GM19351 (cell line): ENCODE results near the gene RBM14.
"Not testable (repeated sequence)": the region's sequence is repeated elsewhere in the genome, so short reads cannot be mapped to it uniquely, and the experiment has no call there.

Experiments used
- ATAC-seq: cut with Tn5 transposase; IDR thresholded peaks from one replicate; pipeline ENCODE4 v1.9.1; 2021; ENCODE audit warnings: mild to moderate bottlenecking, moderate library complexity; ENCODE audit not compliant: unreplicated experiment

RBM14 gene

DNA sequence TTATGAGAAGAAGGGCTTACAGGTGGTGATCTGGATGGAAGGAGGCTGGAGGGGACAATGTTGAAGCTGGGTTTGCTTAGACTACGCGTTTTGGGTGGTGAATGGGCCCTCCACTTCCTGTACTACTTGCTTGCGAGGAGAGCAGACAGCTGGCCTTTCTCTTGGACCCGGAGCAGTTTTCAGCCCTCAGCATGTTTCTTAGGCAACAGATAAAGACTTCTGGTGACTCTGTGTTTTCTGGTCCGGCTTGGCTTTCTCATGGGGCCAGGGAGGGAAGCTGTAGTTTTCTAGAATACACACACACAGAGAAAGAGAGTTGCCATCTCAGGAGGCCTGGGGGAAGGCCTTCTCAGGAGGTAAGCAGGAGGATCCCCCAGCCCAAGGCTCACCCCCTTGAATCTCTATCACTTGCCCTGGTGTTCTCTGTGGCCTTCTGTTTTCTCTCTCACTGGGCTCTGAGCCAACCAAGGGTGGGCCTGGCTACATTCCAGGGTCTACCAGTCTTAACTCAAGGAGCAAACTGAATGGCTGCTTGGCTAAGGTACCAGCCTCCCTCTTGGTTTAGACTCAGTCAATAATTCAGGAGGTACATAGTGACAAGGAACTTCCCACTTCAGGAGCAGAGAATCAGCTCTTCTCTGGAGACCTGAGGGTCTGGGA is 21.1 kb upstream of the RBM14 start:
- no peak for ATAC-seq

GRCh38 chr11:66598993-66599392 is 17.4 kb upstream of the RBM14 start:
- ATAC-seq, result no peak

DNA sequence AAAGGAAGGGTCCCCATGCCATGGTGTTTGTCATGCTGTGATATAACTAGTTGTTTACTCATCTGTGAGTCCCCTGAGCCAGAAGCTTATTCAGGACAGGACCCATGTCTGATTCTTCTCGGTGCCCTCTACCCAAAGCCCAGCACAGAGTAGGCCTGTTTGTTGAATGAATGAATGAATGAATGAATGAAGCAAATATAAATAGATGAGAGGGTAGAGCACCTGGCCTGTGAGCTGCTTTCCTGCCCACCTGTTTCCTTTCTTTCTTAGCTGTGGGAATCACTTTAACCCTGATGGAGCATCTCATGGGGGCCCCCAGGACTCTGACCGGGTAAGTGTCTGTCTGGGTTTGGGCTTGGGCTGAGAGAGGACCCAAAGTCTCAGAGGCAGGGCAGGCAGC is 16.2 kb upstream of the RBM14 start:
- ATAC-seq, result no peak

DNA sequence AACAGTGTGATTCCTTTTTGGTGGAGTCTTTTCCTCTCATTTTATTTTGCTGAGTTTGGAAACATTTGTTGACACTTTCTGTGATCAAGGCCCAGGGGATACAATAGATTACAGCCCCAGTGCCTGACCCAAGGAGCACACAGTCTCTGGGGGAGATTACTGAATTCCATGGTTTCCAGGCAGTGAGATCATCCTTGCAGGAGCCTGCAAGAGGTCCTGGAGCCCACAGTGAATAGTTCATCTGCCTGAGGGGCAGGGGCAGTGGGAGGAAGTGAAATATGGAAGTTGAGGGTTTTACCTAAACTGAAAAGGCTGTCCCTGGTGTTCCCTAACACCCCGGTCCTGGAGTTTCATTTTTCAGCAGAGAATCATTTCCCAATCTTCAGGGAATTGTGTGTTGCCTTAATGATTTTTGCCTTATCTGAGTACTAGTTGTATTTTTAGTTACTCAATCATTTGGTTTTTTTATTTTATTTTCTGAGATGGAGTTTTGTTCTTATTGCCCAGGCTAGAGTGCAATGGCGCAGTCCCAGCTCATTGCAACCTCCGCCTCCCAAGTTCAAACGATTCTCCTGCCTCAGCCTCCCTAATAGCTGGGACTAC is 15.7 kb upstream of the RBM14 start:
- ATAC-seq, result no peak

- ATAC-seq, result no peak
Measured at GRCh38 chr11:66603072-66603471, 13.4 kb upstream of the RBM14 start.

GRCh38 chr11:66604155-66604554 is 12.3 kb upstream of the RBM14 start:
- ATAC-seq, result no peak

DNA sequence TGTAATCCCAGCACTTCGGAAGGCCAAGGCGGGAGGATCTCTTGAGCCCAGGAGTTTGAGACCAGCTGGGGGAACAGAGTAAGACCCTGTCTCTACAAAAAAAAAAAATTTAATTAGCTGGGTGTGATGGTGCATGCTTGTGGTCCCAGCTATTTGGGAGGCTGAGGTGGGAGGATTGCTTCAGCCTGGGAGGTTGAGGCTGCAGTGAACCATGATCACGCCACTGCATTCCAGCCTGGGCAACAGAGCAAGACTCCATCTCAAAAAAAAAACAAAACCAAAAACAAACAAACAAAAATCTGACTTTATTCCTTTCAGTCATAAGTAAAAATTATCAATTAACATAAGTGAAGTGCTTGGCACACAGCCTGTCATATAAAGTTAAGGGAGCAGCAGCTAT is 9.8 kb upstream of the RBM14 start:
- ATAC-seq, result not testable (repeated sequence)

DNA sequence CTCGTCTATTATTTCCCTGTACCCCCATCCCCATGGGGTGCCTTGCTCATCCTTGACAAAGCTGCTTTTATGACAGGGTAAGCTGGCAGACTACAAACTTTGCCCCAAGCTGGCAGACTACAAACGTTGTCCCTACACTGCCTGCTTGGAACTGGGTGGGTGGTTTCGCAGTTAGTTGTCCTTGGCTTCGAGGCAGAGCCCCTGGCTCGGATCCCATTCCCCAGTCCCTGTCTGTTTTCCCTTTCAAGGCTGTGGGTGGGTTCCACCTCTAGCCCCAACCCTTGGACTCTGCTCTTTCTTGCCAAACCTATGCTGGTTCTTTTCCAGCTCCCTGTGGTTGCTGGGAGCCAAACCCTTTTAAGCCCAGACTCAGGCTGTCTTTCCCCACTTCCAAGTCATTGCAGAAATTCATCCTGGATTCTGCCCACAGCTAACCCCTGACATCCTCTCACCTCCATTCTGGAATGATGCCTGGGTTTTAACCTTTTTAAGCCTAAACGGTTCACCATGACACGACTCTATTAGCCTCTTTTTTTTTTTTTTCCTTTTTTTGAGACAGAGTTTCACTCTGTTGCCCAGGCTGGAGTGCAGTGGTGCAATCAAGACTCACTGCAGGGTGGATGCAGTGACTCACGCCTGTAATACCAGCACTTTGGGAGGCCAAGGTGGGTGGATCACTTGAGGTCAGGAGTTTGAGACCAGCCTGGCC is 9.2 kb upstream of the RBM14 start:
- no peak for ATAC-seq

GRCh38 chr11:66609721-66610617 is 6.5 kb upstream of the RBM14 start:
- ATAC-seq, result no peak

DNA sequence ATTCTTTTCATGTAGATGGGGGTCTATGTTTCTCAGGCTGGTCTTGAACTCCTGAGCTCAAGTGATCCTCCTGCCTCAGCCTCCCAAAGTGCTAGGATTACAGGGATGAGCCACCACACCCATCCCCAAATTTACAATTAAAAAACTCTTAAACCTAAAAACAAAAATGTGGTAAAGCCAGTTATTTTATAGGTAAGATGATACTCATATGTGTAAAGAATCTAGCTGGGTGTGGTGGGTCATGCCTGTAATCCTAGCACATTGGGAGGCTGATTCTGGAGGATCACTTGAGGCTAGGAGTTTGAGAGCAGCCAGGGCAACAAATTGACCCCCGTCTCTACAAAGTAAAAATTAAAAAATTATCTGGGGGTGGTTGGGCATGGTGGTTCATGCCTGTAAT is 4.0 kb upstream of the RBM14 start:
- ATAC-seq, result no peak

GRCh38 chr11:66614073-66614472 is 2.4 kb upstream of the RBM14 start:
- ATAC-seq, result no peak

DNA sequence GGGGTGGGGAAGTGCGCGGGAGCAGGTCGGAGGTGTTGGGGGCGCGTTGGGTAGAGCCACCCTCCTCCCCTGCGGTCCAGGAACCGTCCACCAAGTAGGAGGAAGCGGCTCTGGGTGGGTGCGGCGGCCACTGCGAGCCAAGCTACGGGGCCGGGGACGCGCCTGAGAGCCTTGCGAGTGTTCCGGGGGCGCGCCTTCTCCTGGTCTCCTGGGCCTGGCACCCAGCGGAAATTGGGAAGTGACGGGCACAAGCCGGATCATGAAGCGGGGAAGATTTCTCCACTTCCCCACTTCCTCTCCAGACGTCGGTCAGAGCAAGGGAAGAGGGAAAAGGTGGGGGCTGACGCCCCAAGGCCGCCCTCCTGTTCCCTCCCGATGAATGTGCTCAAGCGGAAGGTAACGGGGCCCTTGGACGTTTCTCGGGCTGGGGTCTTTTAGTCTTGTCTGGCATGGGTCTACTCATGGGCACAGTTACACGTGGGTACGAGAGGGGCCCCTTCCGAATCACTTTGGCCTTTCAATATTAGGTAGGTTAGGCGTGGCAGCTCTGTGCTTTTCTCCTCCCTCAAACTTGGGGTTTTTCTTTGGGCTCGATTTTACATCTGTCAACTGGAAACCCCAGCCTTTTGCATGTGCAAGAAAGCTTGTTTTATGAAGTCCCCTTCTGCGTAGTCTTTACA is 865 bp downstream of the RBM14 start:
- ATAC-seq, result no peak

- no peak for ATAC-seq
Measured at GRCh38 chr11:66619080-66619554, 2.7 kb downstream of the RBM14 start.

- no peak for ATAC-seq
Measured at GRCh38 chr11:66624450-66624849, 8.0 kb downstream of the RBM14 start.

DNA sequence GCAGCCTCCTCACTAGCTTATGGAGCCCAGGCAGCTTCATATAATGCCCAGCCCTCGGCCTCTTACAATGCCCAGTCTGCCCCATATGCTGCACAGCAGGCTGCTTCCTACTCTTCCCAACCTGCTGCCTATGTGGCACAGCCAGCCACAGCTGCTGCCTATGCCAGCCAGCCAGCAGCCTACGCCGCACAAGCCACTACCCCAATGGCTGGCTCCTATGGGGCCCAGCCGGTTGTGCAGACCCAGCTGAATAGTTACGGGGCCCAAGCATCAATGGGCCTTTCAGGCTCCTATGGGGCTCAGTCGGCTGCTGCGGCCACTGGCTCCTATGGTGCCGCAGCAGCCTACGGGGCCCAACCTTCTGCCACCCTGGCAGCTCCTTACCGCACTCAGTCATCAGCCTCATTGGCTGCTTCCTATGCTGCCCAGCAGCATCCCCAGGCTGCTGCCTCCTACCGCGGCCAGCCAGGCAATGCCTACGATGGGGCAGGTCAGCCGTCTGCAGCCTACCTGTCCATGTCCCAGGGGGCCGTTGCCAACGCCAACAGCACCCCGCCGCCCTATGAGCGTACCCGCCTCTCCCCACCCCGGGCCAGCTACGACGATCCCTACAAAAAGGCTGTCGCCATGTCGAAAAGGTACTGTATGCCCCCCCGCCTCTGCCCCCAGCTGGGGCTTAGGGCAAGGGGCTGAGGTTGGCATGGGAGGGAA is 8.8 kb downstream of the RBM14 start:
- ATAC-seq, result no peak

DNA sequence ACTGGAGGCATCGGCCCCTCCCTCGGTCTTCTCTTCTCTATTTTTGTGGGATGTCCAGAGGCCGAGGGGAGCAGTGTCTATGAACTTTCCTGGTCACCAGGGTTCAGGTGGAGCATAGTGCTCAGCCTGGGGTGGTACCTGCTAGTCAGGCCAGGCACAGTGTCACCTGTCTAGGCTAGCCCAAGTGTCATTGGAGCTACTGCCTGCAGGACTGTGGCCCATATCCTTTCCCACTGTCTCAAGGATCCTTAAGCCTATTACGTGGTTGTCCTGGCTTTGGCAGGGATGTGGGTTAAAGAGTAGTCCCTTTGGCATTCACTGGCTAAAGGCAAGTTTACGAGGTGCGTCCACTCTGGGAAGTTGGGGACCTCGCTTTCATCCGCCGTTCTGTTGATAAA is 9.3 kb downstream of the RBM14 start:
- ATAC-seq, result no peak

- ATAC-seq, result no peak
Measured at GRCh38 chr11:66626382-66626781, 10.0 kb downstream of the RBM14 start.

GRCh38 chr11:66626926-66627325 is 10.5 kb downstream of the RBM14 start:
- ATAC-seq, result no peak

GRCh38 chr11:66628061-66628603 is 11.7 kb downstream of the RBM14 start:
- ATAC-seq, result no peak

DNA sequence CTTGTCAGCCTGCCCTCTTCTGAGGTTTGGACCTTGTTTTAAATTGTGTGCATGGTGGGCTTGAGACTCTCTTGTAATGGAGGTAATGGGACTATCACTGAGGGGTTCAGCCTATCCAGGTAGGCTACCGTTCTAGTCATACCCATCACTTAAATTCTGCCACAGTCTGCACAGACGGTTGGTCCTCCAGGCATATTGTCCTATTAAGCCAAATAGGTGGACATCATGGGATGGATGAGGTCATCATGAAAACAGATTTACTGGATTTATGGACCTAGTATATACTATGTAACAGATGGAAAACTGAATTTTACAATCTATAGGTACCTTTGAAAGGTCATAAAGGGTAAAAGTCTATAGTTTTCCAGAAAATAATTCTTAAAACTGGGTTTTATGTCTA is 12.9 kb downstream of the RBM14 start:
- no peak for ATAC-seq
